Testis (tissue), 3 donors: ENCODE data around the gene GNB1L. TPM values are rescaled to one million over a fixed set of nuclear protein-coding genes. Genes with fewer than 3 reads are reported as not detected.

Source experiments
- DNase-seq: peaks from one replicate; pipeline ENCODE4 v3.0.0-alpha.2; 2019
- H3K27ac ChIP-seq, 2 donors: fragments of 200-600 bp; sonication (generic); one replicate each; pipeline ENCODE4 v1.5.1; 2019
- H3K27me3 ChIP-seq: fragments of 200-600 bp; sonication (generic); one replicate; pipeline ENCODE4 v1.5.1; 2019
- H3K36me3 ChIP-seq: fragments of 200-600 bp; sonication (generic); one replicate; pipeline ENCODE4 v1.5.1; 2017; ENCODE audit warnings: low read depth; ENCODE audit errors: missing control alignments
- H3K4me1 ChIP-seq: fragments of 200-600 bp; sonication (generic); one replicate; pipeline ENCODE4 v1.5.1; 2019
- H3K4me3 ChIP-seq, 2 donors: fragments of 200-600 bp; sonication (generic); one replicate each; pipeline ENCODE4 v1.5.1; 2017 to 2019
- H3K9me3 ChIP-seq: fragments of 200-600 bp; sonication (generic); one replicate; pipeline ENCODE4 v1.5.1; 2017
- CTCF ChIP-seq, 3 experiments: fragments of 450-650 bp in 2 of 3; fragments of 200-600 bp in 1 of 3; sonication (generic) in 1 of 3; IDR thresholded peaks; one replicate each; pipeline ENCODE4 v1.5.1; 2016 to 2019; ENCODE audit warnings: antibody characterized with exemption in 3 of 3, mild to moderate bottlenecking in 2 of 3, moderate library complexity in 1 of 3
- POLR2A ChIP-seq: fragments of 450-650 bp; IDR thresholded peaks from one replicate; pipeline ENCODE4 v1.6.1; 2017; ENCODE audit warnings: antibody characterized with exemption, mild to moderate bottlenecking, moderate library complexity
- WGBS, 2 donors: methylation state at CpG; one replicate each; pipeline ENCODE4 v1.1.5; 2018; 5-methylcytosine and 5-hydroxymethylcytosine counted together
- intact Hi-C: fragments of 100-400 bp; cut with DNase I; formaldehyde crosslinking; loops from one replicate; pipeline ENCODE4 v1.15.1; 2023; ENCODE audit warnings: low total_unique reads
- polyA plus RNA-seq: library from polyadenylated mRNA; stranded (reverse); fragments of 350-450 nt; fragmentation: Illumina TruSeq; extraction: RNeasy Lipid Tissue Mini Kit (QIAGEN cat#74804); gene quantifications from one replicate; pipeline ENCODE4 v1.2.3, GENCODE V29; 2014; ENCODE audit warnings: low read depth, low replicate concordance; ENCODE audit not compliant: insufficient read depth
- total RNA-seq, 2 donors: library from RNA; depleted of rRNA; stranded (reverse); fragments of >200 nt; gene quantifications; one replicate each; pipeline ENCODE4 v1.2.3, GENCODE V29; 2016

GNB1L gene
- total and polyA plus RNA-seq, 3 donors from 2014 or later = 5.5 to 6.9 (median 6.0) TPM

- H3K9me3 ChIP-seq = no peaks in the 10 kb centered on the region
- H3K4me1 ChIP-seq = peaks cover 8% of the 10 kb centered on the region
- no peaks in the 10 kb centered on the region for H3K36me3 ChIP-seq
- H3K27ac ChIP-seq = no peak overlapping the region
- H3K4me3 ChIP-seq = no peak overlapping the region
- TF ChIP-seq CTCF (IDR thresholded peaks at IDR 0.05) (no peak), POLR2A (no peak)
- no peak for DNase-seq
- intact Hi-C loops = no loop called here
- no peaks in the 10 kb centered on the region for H3K27me3 ChIP-seq
- WGBS, 2 donors = 56 to 68% methylated on average over 21 to 25 of the region's 25 CpGs
Observed at GRCh38 chr22:19764636-19765476, 89.8 kb downstream of the GNB1L start.

GRCh38 chr22:19764299-19764593 lies 90.4 kb downstream of the GNB1L start:
- Histone ChIP-seq H3K4me3 (no peak overlapping the region), H3K36me3 (no peaks in the 10 kb centered on the region), H3K9me3 (no peaks in the 10 kb centered on the region), H3K27ac (no peak overlapping the region), H3K27me3 (no peaks in the 10 kb centered on the region), H3K4me1 (peaks cover 8% of the 10 kb centered on the region)
- DNase-seq = no peak
- intact Hi-C loops = no loop called here
- 74 to 84% methylated on average over 6 to 17 of the region's 17 CpGs for WGBS, 2 donors
- TF ChIP-seq POLR2A (no peak), CTCF (IDR thresholded peaks at IDR 0.05) (no peak)

GRCh38 chr22:19763458-19764298 lies 91.0 kb downstream of the GNB1L start:
- no peaks in the 10 kb centered on the region for H3K27me3 ChIP-seq
- no peak overlapping the region for H3K27ac ChIP-seq
- WGBS, 2 donors = 72 to 77% methylated on average over 28 to 39 of the region's 39 CpGs
- no peak for DNase-seq
- no peaks in the 10 kb centered on the region for H3K36me3 ChIP-seq
- intact Hi-C loops = no loop called here
- no peaks in the 10 kb centered on the region for H3K9me3 ChIP-seq
- H3K4me1 ChIP-seq = peaks cover 8% of the 10 kb centered on the region
- no peak for TF ChIP-seq CTCF (IDR thresholded peaks at IDR 0.05)
- TF ChIP-seq POLR2A = no peak
- no peak overlapping the region for H3K4me3 ChIP-seq

- intact Hi-C loops = no loop called here
- 88 to 89% methylated on average over 20 to 34 of the region's 34 CpGs for WGBS, 2 donors
- TF ChIP-seq CTCF (IDR thresholded peaks at IDR 0.05) (no peak), POLR2A (no peak)
- no peak for DNase-seq
- Histone ChIP-seq H3K4me3 (no peak overlapping the region), H3K9me3 (no peaks in the 10 kb centered on the region), H3K27ac (no peak overlapping the region), H3K36me3 (no peaks in the 10 kb centered on the region), H3K4me1 (peaks cover 6% of the 10 kb centered on the region), H3K27me3 (no peaks in the 10 kb centered on the region)
Observed at GRCh38 chr22:19762568-19763457, 91.9 kb downstream of the GNB1L start.
